Central memory CD8-positive, alpha-beta T cell (primary cell): ENCODE measurements around the gene ISM2.

Source experiments
- ATAC-seq: fragments of 150-1000 bp; cut with Tn5 transposase; replicated peaks from 2 replicates; pipeline ENCODE4 v1.10.0; 2022; ENCODE audit warnings: mild to moderate bottlenecking, moderate FRiP score, moderate number of reproducible peaks; ENCODE audit not compliant: poor library complexity, severe bottlenecking; ENCODE audit errors: extremely low read depth
- DNase-seq, 2 donors: peaks; one replicate each; pipeline ENCODE4 v3.0.0; 2021; ENCODE audit warnings: low spot score in 2 of 2
- H3K27ac Mint-ChIP-seq: one replicate; pipeline ENCODE4 v1.8.0; 2022; ENCODE audit warnings: low read depth, mild to moderate bottlenecking, moderate library complexity, mixed read lengths
- H3K27me3 Mint-ChIP-seq: one replicate; pipeline ENCODE4 v1.8.0; 2022; ENCODE audit warnings: mixed read lengths
- H3K36me3 Mint-ChIP-seq: one replicate; pipeline ENCODE4 v1.8.0; 2022; ENCODE audit warnings: mild to moderate bottlenecking, moderate library complexity, mixed read lengths; ENCODE audit not compliant: insufficient read depth
- H3K4me1 Mint-ChIP-seq: one replicate; pipeline ENCODE4 v1.8.0; 2022; ENCODE audit warnings: mixed read lengths
- H3K4me3 Mint-ChIP-seq: one replicate; pipeline ENCODE4 v1.8.0; 2022; ENCODE audit warnings: mild to moderate bottlenecking, moderate library complexity, mixed read lengths
- H3K9me3 Mint-ChIP-seq: one replicate; pipeline ENCODE4 v1.8.0; 2022; ENCODE audit warnings: mixed read lengths

Gene ISM2

DNA sequence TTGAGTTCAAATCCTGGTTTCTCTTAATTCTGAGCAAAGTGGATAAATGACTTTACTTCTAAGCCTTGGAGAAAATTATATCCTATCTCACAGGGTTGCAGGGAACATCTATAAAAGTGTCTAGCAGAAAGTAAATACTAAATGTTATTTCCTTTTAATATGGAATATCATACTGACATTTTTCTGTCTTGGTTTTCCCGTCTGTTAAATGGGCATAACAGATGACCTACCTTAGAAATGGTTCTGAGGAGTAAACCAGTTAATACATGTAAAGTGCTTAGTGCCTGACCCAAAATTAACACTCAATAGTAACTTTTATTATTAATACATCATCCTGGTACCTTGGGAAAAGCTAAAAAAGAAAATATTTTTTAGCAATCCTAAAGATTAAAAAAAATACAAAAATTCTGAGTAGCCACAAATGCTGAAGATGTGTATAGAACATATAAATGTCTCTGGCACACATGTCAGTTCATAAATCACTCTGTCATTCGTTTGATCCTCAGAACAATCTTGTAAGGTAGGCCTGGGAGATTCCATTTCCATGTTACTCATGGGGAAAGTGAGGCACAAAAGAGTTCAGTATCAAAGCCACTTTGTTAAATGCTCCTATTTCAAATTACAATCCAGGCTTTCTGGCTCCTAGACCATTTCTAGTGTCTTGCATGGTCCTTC, 42.5 kb downstream of the ISM2 start:
- Mint-ChIP-seq H3K27ac (peak overlapping the region; percentile 94), H3K4me1 (peaks cover 44% of the 10 kb centered on the region), H3K4me3 (peak overlapping the region; percentile 98), H3K36me3 (peaks cover 44% of the 10 kb centered on the region), H3K9me3 (no peaks in the 10 kb centered on the region), H3K27me3 (no peaks in the 10 kb centered on the region)
- DNase-seq: no peak
- no peak for ATAC-seq

DNA sequence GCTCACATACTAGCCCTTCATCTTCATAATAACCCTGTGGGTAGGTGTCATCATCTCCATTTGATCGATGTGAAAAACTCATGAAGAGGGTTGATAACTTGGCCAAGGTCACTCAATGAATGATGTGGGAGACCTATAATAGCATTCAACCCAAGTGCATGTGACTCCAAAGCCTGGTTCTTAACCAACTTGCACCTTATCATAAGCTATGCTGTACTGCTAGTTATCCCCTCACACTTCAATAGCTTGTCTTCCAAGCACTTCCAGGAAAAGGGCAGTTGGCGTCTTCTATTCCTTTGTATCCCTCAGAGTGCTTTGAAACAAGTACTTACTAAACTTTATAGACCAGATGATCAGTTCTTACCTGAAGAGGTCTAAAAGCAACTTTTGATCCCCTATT, 56.4 kb downstream of the ISM2 start:
- DNase-seq (no peak), ATAC-seq (no peak)
- no peaks in the 10 kb centered on the region for H3K9me3 Mint-ChIP-seq
- H3K27me3 Mint-ChIP-seq: no peaks in the 10 kb centered on the region
- H3K36me3 Mint-ChIP-seq: peaks cover 44% of the 10 kb centered on the region
- H3K27ac Mint-ChIP-seq: no peak overlapping the region
- H3K4me1 Mint-ChIP-seq: no peaks in the 10 kb centered on the region
- H3K4me3 Mint-ChIP-seq: no peak overlapping the region

DNA sequence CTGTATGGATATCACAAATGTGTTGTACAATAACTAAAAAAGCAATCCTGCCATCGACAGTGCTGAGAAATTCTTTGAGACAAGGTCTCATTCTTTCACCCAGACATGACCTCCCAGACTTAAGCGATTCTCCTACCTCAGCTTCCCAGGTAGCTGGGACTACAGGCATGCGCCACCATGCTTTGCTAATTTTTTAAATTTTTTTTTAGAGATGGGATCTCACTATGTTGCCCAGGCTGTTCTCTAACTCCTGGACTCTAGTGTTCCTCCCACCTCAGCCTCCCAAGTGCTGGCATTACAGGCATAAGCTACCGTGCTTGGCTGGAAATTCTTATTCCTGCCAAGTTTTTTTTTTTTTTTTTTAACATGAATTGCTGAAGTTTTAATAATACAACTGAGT, 58.8 kb downstream of the ISM2 start:
- DNase-seq: no peak
- no peaks in the 10 kb centered on the region for H3K9me3 Mint-ChIP-seq
- no peak overlapping the region for H3K27ac Mint-ChIP-seq
- no peak for ATAC-seq
- H3K36me3 Mint-ChIP-seq: peaks cover 57% of the 10 kb centered on the region
- H3K4me1 Mint-ChIP-seq: no peaks in the 10 kb centered on the region
- H3K4me3 Mint-ChIP-seq: no peak overlapping the region
- no peaks in the 10 kb centered on the region for H3K27me3 Mint-ChIP-seq

DNA sequence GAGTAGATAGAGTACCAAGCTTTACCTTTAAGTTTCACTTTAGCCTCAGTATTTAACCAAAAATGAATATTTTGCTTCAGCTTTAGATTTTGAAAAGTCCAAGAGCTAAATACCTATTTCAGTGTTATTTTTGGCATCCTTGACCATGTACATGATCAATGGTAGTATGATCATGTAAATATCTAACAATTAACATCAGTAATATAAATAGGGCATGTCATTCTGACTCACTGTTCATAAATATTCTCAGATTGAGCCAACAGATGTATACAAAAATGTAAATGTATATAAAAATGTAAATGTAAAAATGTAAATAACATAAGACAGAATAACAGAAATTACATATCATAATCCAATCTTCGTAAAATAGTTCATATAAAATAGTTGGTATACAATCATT, 60.0 kb downstream of the ISM2 start:
- Mint-ChIP-seq H3K27me3 (no peaks in the 10 kb centered on the region), H3K36me3 (peaks cover 68% of the 10 kb centered on the region)
- no peak for ATAC-seq

DNA sequence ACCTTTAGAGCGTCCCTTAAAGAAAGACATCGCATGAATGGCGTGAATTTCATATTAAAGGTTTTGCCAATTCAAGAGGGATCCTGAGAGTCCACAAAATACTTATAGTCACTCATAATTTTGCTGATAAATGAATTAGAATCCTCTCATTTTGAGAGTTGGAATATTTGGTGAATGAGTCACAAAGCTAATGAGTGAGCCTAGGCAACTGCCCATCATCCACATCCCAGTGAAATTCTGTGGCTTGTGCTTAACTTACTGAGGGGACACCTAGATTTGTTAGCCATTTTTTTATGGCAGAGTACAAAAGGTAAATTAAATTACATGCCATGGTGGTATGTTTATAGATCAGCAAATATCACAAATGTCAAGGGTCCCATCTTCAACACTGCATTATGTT, 62.6 kb downstream of the ISM2 start:
- DNase-seq: no peak
- Mint-ChIP-seq H3K36me3 (peaks cover 62% of the 10 kb centered on the region), H3K4me1 (peaks cover 2% of the 10 kb centered on the region), H3K27me3 (no peaks in the 10 kb centered on the region), H3K27ac (no peak overlapping the region), H3K4me3 (no peak overlapping the region), H3K9me3 (no peaks in the 10 kb centered on the region)
- ATAC-seq: no peak

More for the DNA sequence above, 60.0 kb downstream of the ISM2 start:
- Mint-ChIP-seq H3K4me3 (no peak overlapping the region), H3K4me1 (no peaks in the 10 kb centered on the region), H3K9me3 (no peaks in the 10 kb centered on the region), H3K27ac (no peak overlapping the region)
- DNase-seq: no peak

DNA sequence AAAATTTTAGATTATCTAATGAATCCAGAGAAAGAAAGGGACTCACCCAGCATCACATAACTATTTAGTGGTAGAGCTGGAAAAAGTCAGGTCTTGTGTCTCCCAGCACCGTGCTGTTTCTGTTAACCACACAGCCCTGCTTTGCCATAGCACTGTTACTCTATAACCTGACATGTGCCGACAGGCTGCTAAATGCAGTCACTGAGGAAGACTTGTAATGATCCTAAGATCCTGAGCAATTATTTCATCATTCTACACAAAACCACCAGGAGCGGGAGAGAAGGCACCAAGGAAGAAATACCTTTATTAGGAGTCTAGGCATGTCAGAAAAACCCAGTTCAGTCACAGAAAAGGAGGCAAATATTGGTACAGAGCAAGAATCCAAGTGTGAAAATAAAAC, 72.2 kb downstream of the ISM2 start:
- H3K36me3 Mint-ChIP-seq: peaks cover 58% of the 10 kb centered on the region
- ATAC-seq (no peak), DNase-seq (no peak)
- H3K9me3 Mint-ChIP-seq: no peaks in the 10 kb centered on the region
- no peaks in the 10 kb centered on the region for H3K27me3 Mint-ChIP-seq
- H3K4me3 Mint-ChIP-seq: no peak overlapping the region
- peaks cover 6% of the 10 kb centered on the region for H3K4me1 Mint-ChIP-seq
- no peak overlapping the region for H3K27ac Mint-ChIP-seq

DNA sequence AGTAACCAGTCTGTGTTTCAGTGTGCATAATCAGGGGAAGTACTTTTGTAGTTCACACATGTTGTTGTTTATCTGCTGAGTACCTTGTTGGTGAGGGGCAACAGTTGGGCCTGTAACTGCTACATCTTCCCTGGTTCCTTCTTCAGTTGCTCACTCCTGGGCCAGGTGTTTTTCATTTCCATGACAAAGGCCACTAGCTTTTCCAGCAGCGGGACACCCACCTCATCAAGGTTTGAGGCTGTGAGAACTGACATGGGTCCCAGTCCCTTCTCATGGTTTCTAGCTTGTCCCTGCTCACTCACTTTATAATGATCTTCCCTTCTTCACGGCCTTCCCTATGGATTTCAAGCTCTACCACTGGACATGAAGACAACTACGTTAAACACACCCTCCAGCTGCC, 73.8 kb downstream of the ISM2 start:
- no peaks in the 10 kb centered on the region for H3K4me1 Mint-ChIP-seq
- H3K4me3 Mint-ChIP-seq: no peak overlapping the region
- peaks cover 47% of the 10 kb centered on the region for H3K36me3 Mint-ChIP-seq
- ATAC-seq: no peak
- no peak overlapping the region for H3K27ac Mint-ChIP-seq
- peaks cover 4% of the 10 kb centered on the region for H3K9me3 Mint-ChIP-seq
- DNase-seq: no peak
- H3K27me3 Mint-ChIP-seq: no peaks in the 10 kb centered on the region
